K562 (cell line): Measurements from ENCODE around the gene OR52R1. TPM values are rescaled to one million over a fixed set of nuclear protein-coding genes. Genes with fewer than 3 reads are reported as not detected.

Experiments used
- ATAC-seq: fragments of 200-7000 bp; cut with Tn5 transposase; 3 replicates; pipeline ENCODE4 v1.9.1; 2020; ENCODE audit warnings: moderate library complexity
- BruUV-seq: library from RNA; stranded (reverse); fragments of 400-500 nt; replicated peaks from 2 replicates; lab custom pipeline; 2021; lab: Mats Ljungman, UMichigan
- CTCF ChIA-PET: fragments of 300-600 bp; formaldehyde crosslinking; extraction: SDS; loops from one replicate; lab custom pipeline; 2021; ENCODE audit warnings: low intra/inter-chr PET ratio; lab: Yijun Ruan, JAX
- POLR2A ChIA-PET: fragments of 300-600, 350-650 bp; sonication (Branson Sonifier 250); formaldehyde crosslinking; extraction: SDS; loops from one replicate; lab custom pipeline; 2021; ENCODE audit warnings: antibody characterized with exemption, inconsistent platforms; lab: Yijun Ruan, JAX
- DNase-seq, 4 experiments: peaks; one replicate each; pipeline versions ENCODE4 v3.0.0 to v3.0.0-alpha.2; 2011 to 2018; ENCODE audit warnings: low spot score in 3 of 4, mixed read lengths in 3 of 4; ENCODE audit errors: extremely low read depth in 1 of 4
- FAIRE-seq: peaks from 2 replicates; lab custom pipeline; 2011; peaks lifted over from hg19 to GRCh38; lab: Jason Lieb, UNC
- H2AFZ ChIP-seq: 2 replicates; pipeline ENCODE4 v1.6.0; 2011; ENCODE audit warnings: low read depth, low read length, control low read depth, inconsistent platforms
- H3K27ac ChIP-seq: fragments of 200-600 bp; 3 replicates; pipeline ENCODE4 v1.8.0; 2011; ENCODE audit warnings: low read depth, mild to moderate bottlenecking, control low read depth, inconsistent platforms, low read length, moderate library complexity, mixed read lengths; ENCODE audit errors: extremely low read depth
- H3K27me3 ChIP-seq, 2 experiments: fragments of 300-600 bp in 1 of 2; 2 replicates in 1 of 2; 3 replicates in 1 of 2; pipeline versions ENCODE4 v1.6.0 to v1.8.0; 2011; ENCODE audit warnings: inconsistent platforms in 2 of 2, low read length in 2 of 2, mild to moderate bottlenecking in 1 of 2, mixed read lengths in 1 of 2, moderate library complexity in 1 of 2; ENCODE audit not compliant: control insufficient read depth in 2 of 2, insufficient read depth in 2 of 2
- H3K36me3 ChIP-seq: fragments of 300-600 bp; 3 replicates; pipeline ENCODE4 v1.8.0; 2011; ENCODE audit warnings: mild to moderate bottlenecking, low read length, inconsistent platforms; ENCODE audit not compliant: control insufficient read depth, insufficient read depth
- H3K4me1 ChIP-seq, 2 experiments: fragments of 200-600 bp in 1 of 2; replicated peaks in 1 of 2; 2 replicates in 1 of 2; 3 replicates in 1 of 2; pipeline versions ENCODE4 v1.5.1 to v1.8.0; 2011; ENCODE audit warnings: inconsistent platforms in 2 of 2, low read length in 2 of 2, mild to moderate bottlenecking in 1 of 2, mixed read lengths in 1 of 2, moderate library complexity in 1 of 2; ENCODE audit not compliant: control insufficient read depth in 2 of 2, insufficient read depth in 2 of 2
- H3K4me2 ChIP-seq: 2 replicates; pipeline ENCODE4 v1.6.1; 2011; ENCODE audit warnings: low read length, control low read depth, inconsistent platforms, mixed read lengths; ENCODE audit not compliant: insufficient read depth
- H3K4me3 ChIP-seq: fragments of 200-600 bp; sonication (generic), shearing (Covaris generic); 2 replicates; pipeline ENCODE4 v1.5.1; 2016; ENCODE audit warnings: control low read depth, inconsistent platforms
- H3K79me2 ChIP-seq: fragments of 200-600 bp; 3 replicates; pipeline ENCODE4 v1.8.0; 2011; ENCODE audit warnings: low read length, inconsistent platforms; ENCODE audit not compliant: control insufficient read depth, insufficient read depth
- H3K9ac ChIP-seq, 2 experiments: 2 replicates each; pipeline versions ENCODE4 v1.6.0 to v1.6.1; 2011; ENCODE audit warnings: low read depth in 2 of 2, low read length in 2 of 2, control low read depth in 1 of 2, inconsistent platforms in 1 of 2, mild to moderate bottlenecking in 1 of 2, mixed read lengths in 1 of 2; ENCODE audit not compliant: insufficient read depth in 1 of 2
- H3K9me1 ChIP-seq: one replicate; pipeline ENCODE4 v1.6.0; 2011; ENCODE audit warnings: inconsistent platforms, mild to moderate bottlenecking, low read length, moderate library complexity; ENCODE audit not compliant: control insufficient read depth, insufficient read depth
- H3K9me3 ChIP-seq: replicated peaks from 2 replicates; pipeline ENCODE4 v1.5.1; 2011; ENCODE audit warnings: low read depth, low read length, inconsistent platforms; ENCODE audit not compliant: control insufficient read depth, insufficient read depth
- H4K20me1 ChIP-seq: replicated peaks from 2 replicates; pipeline ENCODE4 v1.6.1; 2011; ENCODE audit warnings: low read length, inconsistent platforms, mixed read lengths; ENCODE audit not compliant: control insufficient read depth, insufficient read depth
- ARHGAP35 ChIP-seq: fragments of 450-650 bp; IDR thresholded peaks from 2 replicates; pipeline ENCODE4 v1.6.1; 2018; ENCODE audit not compliant: partially characterized antibody
- CAMTA2 ChIP-seq: fragments of 250-450 bp; sonication (Bioruptor Pico); conservative IDR thresholded peaks from 2 replicates; pipeline ENCODE4 v1.5.1; 2022
- E2F6 ChIP-seq, 2 experiments: IDR thresholded peaks; 2 replicates each; pipeline ENCODE4 v1.6.1; 2011; ENCODE audit warnings: borderline replicate concordance in 1 of 2, control low read depth in 1 of 2, low read depth in 1 of 2, low read length in 1 of 2, mild to moderate bottlenecking in 1 of 2, mixed read lengths in 1 of 2, moderate library complexity in 1 of 2; ENCODE audit not compliant: insufficient read depth in 1 of 2, insufficient read length in 1 of 2, poor library complexity in 1 of 2, severe bottlenecking in 1 of 2; ENCODE audit errors: extremely low read depth in 1 of 2
- KDM2B ChIP-seq: fragments of 250-450 bp; sonication (Bioruptor Pico); IDR thresholded peaks from 2 replicates; pipeline ENCODE4 v1.8.0; 2021; ENCODE audit warnings: mild to moderate bottlenecking, moderate library complexity
- NKRF ChIP-seq: fragments of 450-650 bp; IDR thresholded peaks from 2 replicates; pipeline ENCODE4 v1.6.1; 2016; ENCODE audit warnings: borderline replicate concordance
- PHF8 ChIP-seq: fragments of 200-600 bp; sonication (generic); IDR thresholded peaks from 2 replicates; pipeline ENCODE4 v1.6.1; 2012; ENCODE audit warnings: mixed run types, mild to moderate bottlenecking, inconsistent platforms, low read length, moderate library complexity, borderline replicate concordance
- SAFB2 ChIP-seq: fragments of 200-400 bp; formaldehyde crosslinking; IDR thresholded peaks from 2 replicates; pipeline ENCODE4 v1.6.1; 2018; ENCODE audit warnings: borderline replicate concordance, low read length, low read depth, moderate library complexity; ENCODE audit not compliant: severe bottlenecking
- SIN3A ChIP-seq, 2 experiments: fragments of 150-350 bp in 1 of 2; IDR thresholded peaks; 2 replicates each; pipeline ENCODE4 v1.6.1; 2011 to 2016; ENCODE audit warnings: borderline replicate concordance in 2 of 2, low read depth in 2 of 2, low read length in 2 of 2, mild to moderate bottlenecking in 2 of 2, moderate library complexity in 2 of 2; ENCODE audit not compliant: control insufficient read depth in 1 of 2
- TGIF2 ChIP-seq: sonication (generic); formaldehyde crosslinking; IDR thresholded peaks from 2 replicates; pipeline ENCODE4 v1.8.1; 2022; ENCODE audit warnings: mild to moderate bottlenecking, missing genetic modification reagents, moderate library complexity
- YBX1 ChIP-seq: fragments of 450-650 bp; IDR thresholded peaks from 2 replicates; pipeline ENCODE4 v1.7.1; 2016; ENCODE audit warnings: mild to moderate bottlenecking
- ZBED1 ChIP-seq: IDR thresholded peaks from 2 replicates; pipeline ENCODE4 v1.6.1; 2014
- ZNF274 ChIP-seq: IDR thresholded peaks from 2 replicates; pipeline ENCODE4 v1.6.1; 2011; ENCODE audit warnings: low read depth, mild to moderate bottlenecking, low read length, moderate library complexity, borderline replicate concordance
- ZNF507 ChIP-seq: conservative IDR thresholded peaks from 2 replicates; pipeline ENCODE4 v1.6.1; 2017; ENCODE audit warnings: missing genetic modification characterization, missing compliant biosample characterization
- ZSCAN32 ChIP-seq: fragments of 450-650 bp; formaldehyde crosslinking; IDR thresholded peaks from 2 replicates; pipeline ENCODE4 v1.4.0; 2020; ENCODE audit warnings: mild to moderate bottlenecking, moderate library complexity
- WGBS: fragments of 100-300 bp; shearing (Covaris generic); methylation state at CpG from one replicate; pipeline ENCODE4 v1.1.6; 2016; ENCODE audit warnings: low coverage, mixed read lengths; ENCODE audit not compliant: insufficient coverage; ENCODE audit errors: missing lambda C conversion rate; 5-methylcytosine and 5-hydroxymethylcytosine counted together
- in situ Hi-C: fragments of 300-500 bp; cut with MboI; formaldehyde crosslinking; loops from 4 replicates; pipeline ENCODE4 v1.15.0; 2018; ENCODE audit warnings: inconsistent platforms, mixed read lengths
- intact Hi-C: fragments of 100-400 bp; cut with micrococcal nuclease; formaldehyde crosslinking; loops from 2 replicates; pipeline ENCODE4 v1.14.2; 2022
- polyA plus RNA-seq, 8 experiments: library from polyadenylated mRNA; depleted of rRNA in 4 of 8; stranded (reverse) in 5 of 8; unstranded in 3 of 8; fragments of >200 nt; fragmentation: Nextera tagmentation in 2 of 8; fragmentation: Illumina TruSeq in 1 of 8; extraction: Ambion mirVana in 2 of 8; extraction: Trizol in 1 of 8; gene quantifications; 2 replicates each; pipeline versions ENCODE4 v1.2.1 to v1.2.3, GENCODE V29; 2011 to 2014; ENCODE audit warnings: inconsistent platforms in 1 of 8, missing spikeins in 1 of 8
- total RNA-seq, 7 experiments: library from RNA; depleted of rRNA in 6 of 7; stranded (reverse); fragments of >200 nt in 6 of 7; fragmentation: Illumina TruSeq in 2 of 7; extraction: Trizol in 2 of 7; gene quantifications; 2 replicates each; pipeline versions ENCODE4 v1.2.1 to v1.2.3, GENCODE V29; 2011 to 2021; ENCODE audit warnings: low replicate concordance in 1 of 7
- TF ChIP-seq, protein P1 (sequence below): sonication (generic); formaldehyde crosslinking; IDR thresholded peaks from 2 replicates; pipeline ENCODE4 v1.8.1; 2022; ENCODE audit warnings: missing genetic modification reagents

The OR52R1 gene
- total and polyA plus RNA-seq, 9 of the 15 experiments (the other 6 are each of a cell fraction or from before 2014, with no cell fraction given), result not detected

- Histone ChIP-seq H3K4me1 (no peaks in the 10 kb centered on the region), H3K9me1 (no peaks in the 10 kb centered on the region), H3K4me3 (no peak overlapping the region), H3K9ac (no peak overlapping the region), H4K20me1 (no peaks in the 10 kb centered on the region; the same call in 1 of the 2 replicates), H3K36me3 (no peaks in the 10 kb centered on the region), H3K27me3 (peaks cover 0 to 4% of the 10 kb centered on the region in 2 experiments; a peak in 3 of 5 replicates), H2AFZ (no peak overlapping the region), H3K9me3 (no peaks in the 10 kb centered on the region), H3K4me2 (no peak overlapping the region), H3K79me2 (no peaks in the 10 kb centered on the region), H3K27ac (no peak overlapping the region)
- TF ChIP-seq, protein P1, sequence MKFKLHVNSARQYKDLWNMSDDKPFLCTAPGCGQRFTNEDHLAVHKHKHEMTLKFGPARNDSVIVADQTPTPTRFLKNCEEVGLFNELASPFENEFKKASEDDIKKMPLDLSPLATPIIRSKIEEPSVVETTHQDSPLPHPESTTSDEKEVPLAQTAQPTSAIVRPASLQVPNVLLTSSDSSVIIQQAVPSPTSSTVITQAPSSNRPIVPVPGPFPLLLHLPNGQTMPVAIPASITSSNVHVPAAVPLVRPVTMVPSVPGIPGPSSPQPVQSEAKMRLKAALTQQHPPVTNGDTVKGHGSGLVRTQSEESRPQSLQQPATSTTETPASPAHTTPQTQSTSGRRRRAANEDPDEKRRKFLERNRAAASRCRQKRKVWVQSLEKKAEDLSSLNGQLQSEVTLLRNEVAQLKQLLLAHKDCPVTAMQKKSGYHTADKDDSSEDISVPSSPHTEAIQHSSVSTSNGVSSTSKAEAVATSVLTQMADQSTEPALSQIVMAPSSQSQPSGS (CRISPR knock-in tag), result no peak
- no peak for TF ChIP-seq ZNF274
- TF ChIP-seq KDM2B (CRISPR knock-in tag), result no peak
- TF ChIP-seq YBX1, result no peak
- no peak for TF ChIP-seq ZNF507 (tag)
- no peak for TF ChIP-seq ARHGAP35
- no peak for TF ChIP-seq CAMTA2 (CRISPR knock-in tag)
- TF ChIP-seq E2F6 (IDR thresholded peaks at IDR 0.05; ENCODE audit: borderline replicate concordance in 1 of 2, extremely low read depth in 1 of 2, insufficient read depth in 1 of 2, insufficient read length in 1 of 2, low read depth in 1 of 2, low read length in 1 of 2, poor library complexity in 1 of 2, severe bottlenecking in 1 of 2), result no peak
- no peak for TF ChIP-seq ZBED1
- TF ChIP-seq TGIF2 (CRISPR knock-in tag), result no peak
- no peak for TF ChIP-seq PHF8
- no peak for TF ChIP-seq SIN3A (IDR thresholded peaks at IDR 0.05; ENCODE audit: borderline replicate concordance in 2 of 2, control insufficient read depth in 1 of 2, low read depth in 2 of 2, low read length in 2 of 2)
- TF ChIP-seq NKRF, result no peak
- no peak for TF ChIP-seq ZSCAN32 (CRISPR knock-in tag)
- no peak for TF ChIP-seq SAFB2
- FAIRE-seq (no peak), DNase-seq (no peak), ATAC-seq (no peak)
- in situ Hi-C loops, result no loop called here
- intact Hi-C loops, result no loop called here
- POLR2A ChIA-PET, result no interaction called here
- 2% methylated on average over 6 of the region's 6 CpGs for WGBS
- no TSS peak for BruUV-seq
- CTCF ChIA-PET, result no interaction called here
Measured at GRCh38 chr11:4798427-4799183, 5.6 kb downstream of the OR52R1 start.
